HG03095 (cell line): ENCODE data around the gene SUMO2.
"Not testable (repeated sequence)": the region's sequence is repeated elsewhere in the genome, so short reads cannot be mapped to it uniquely, and the experiment has no call there.

ENCODE experiments used
- ATAC-seq: cut with Tn5 transposase; IDR thresholded peaks from one replicate; pipeline ENCODE4 v1.9.1; 2021; ENCODE audit warnings: moderate library complexity; ENCODE audit not compliant: unreplicated experiment

The SUMO2 gene

DNA sequence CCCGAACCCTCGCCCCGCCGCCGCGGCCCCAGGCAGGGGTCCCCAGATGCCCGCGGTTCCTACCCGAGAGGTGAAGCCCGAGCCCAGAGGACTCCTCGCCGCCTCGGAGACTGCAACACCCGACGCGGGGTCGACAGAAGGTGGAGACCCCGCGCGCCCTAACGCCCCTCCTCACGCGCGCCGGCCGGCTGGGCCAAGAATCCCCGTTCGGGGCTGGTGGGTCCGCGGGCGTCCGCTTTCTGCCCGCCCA lies 515 bp downstream of the SUMO2 start:
- ATAC-seq: peak; percentile 19

DNA sequence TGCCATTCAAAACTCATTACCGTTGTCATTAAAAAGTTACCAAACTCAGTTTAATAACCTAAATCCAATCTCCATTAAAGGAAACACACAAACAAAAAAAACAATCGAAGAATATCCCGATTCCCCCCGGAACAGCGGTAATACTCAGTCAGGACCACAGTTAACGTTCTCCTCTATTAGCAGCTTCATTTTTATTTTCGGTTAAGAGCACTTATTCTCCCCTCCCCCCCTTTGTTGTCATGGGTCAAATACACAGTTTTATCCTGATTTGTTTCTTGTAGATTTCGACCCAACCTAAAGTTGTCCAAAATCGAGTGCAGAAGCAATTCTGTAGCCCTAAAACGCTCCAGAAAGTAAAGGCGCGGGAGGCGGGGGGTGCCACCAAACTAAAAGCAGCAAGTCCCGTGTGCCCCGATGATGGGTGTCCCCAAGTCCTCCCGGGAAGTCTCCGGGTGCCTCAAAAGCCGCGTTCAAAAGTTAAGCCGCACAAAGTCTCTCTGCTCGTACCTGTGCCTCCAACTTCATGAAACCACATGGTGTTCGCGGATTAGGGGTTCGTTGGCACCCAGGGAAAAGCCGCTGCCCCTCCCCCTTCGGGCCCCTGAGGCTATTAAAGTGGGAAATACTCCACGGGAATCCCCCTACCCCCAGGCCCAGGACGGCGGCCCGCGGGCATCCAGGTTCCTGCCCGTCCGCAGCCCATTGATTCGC lies 996 bp downstream of the SUMO2 start:
- no peak for ATAC-seq

DNA sequence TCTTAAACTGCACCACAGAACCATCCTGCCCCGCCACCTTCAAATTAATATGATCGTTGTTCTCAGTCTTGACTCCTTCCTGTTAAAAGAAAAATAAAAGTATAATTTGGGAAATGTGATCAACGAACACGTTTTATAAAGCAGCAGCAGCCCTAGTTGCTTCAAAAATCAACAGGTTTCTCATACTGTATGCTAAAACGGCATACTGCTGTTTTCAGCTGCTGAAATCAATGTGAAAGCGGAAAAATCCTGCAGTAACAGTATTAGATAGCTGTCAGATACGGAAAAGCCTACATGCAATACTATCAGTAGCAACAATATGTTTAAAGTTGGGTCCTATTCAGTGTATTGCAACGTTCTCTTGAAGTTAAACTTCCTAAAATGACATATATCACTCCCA lies 1.6 kb downstream of the SUMO2 start:
- ATAC-seq: no peak

DNA sequence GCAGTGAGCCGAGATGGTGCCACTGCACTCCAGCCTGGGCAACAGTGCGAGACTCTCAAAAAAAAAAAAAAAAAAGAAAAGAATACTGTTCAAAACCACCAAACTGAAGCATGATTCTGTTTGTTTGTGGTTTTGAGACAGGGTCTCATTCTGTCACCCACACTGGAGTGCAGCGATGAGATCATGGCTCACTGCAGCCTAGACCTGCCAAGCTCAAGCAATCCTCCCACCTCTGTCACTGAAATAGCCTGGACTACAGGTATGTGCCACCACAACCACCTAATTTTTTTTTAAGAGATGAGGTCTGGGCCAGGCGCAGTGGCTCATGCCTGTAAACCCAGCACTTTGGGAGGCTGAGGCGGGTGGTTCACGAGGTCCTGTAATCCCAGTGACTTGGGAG lies 4.3 kb downstream of the SUMO2 start:
- no peak for ATAC-seq

DNA sequence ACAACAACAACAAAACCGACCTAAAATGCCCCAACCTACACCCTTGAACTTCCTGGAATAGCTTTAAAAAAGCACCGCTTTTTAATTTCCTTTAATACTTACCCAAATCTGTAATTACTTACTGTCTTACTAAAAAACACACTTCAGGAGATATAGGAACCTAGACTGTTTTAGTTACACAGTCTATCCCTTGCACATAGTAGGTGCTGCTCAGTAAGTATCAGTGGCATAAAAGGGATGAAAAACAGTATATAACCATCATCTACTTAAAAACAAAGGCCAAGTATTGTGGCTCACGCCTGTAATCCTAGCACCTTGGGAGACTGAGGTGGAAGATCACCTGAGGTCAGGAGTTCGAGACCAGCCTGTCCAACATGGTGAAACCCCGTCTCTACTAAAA lies 6.1 kb downstream of the SUMO2 start:
- ATAC-seq: no peak

DNA sequence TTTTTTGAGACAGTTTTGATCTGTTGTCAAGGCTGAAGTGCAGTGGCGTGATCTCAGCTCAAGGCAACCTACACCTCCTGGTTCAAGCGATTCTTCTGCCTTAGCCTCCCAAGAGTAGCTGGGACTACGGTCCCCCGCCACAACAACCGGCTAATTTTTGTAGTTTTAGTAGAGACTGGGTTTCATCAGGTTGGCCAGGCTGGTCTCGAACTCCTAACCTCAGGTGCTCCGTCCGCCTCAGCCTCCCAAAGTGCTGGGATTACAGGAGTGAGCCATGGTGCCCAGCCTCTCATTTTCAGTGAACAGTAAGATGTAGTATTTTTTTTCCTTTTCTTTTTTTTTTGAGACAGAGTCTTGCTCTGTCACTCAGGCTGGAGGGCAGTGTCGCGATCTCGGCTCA lies 7.8 kb downstream of the SUMO2 start:
- ATAC-seq: no peak

DNA sequence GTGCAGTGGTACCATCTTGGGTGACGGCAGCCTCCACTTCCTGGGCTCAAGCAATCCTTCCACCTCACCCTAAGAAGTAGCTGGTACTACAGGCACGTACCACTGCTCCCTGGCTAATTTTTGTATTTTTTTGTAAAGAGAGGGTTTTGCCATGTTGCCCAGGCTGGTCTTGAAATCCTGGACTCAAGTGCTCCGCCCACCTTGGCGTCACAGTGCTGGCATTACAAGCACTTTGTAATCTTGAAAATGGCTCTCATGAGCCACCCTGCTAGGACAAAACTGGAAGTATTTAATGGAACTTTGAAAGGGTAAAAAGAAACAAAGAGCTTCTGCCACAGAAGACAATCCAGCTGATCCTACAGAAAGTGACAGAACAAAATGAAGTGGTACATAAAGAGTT lies 9.2 kb downstream of the SUMO2 start:
- no peak for ATAC-seq

DNA sequence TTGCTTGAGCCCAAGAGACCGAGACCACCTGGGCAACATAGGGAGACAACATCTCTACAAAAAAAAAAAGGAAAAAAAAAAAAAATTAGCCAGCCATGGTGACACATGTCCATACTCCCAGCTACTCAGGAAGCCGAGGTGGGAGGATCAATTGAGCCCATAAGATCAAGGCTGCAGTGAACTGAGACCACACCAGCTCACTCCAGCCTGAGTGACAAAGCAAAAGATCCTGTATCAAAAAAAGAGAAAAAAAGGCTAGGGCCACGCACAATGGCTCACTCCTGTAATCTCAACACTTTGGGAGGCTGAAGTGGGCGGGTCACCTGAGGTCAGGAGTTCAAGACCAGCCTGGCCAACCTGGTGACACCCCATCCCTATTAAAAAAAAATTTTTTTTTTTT lies 13.8 kb downstream of the SUMO2 start:
- ATAC-seq: no peak

DNA sequence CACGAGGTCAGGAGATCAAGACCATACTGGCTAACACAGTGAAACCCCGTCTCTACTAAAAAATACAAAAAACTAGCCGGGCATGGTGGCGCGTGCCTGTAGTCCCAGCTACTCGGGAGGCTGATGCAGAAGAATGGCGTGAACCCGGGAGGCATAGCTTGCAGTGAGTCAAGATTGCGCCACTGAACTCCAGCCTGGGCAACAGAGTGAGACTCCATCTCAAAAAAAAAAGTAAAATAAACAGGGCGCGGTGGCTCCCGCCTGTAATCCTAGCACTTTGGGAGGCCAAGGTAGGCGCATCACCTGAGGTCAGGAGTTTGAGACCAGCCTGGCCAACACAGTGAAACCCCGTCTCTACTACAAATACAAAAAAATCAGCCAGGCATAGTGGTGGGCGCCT lies 18.2 kb downstream of the SUMO2 start:
- not testable (repeated sequence) for ATAC-seq

DNA sequence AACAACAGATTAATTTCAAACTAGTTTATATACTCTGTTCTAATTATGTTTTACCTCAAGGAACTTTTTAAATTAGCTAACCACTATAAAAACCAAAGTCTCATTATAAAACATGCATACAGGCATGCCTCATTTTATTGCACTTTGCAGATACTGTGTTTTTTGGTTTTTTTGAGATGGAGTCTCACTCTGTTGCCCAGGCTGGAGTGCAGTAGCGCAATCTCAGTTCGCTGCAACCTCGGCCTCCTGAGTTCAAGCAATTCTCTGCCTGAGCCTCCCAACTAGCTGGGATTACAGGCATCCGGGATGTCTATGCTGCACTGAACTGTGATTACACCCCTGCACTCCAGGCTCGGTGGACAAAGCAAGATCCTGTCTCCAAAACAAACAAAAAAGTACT lies 19.7 kb downstream of the SUMO2 start:
- ATAC-seq: no peak

DNA sequence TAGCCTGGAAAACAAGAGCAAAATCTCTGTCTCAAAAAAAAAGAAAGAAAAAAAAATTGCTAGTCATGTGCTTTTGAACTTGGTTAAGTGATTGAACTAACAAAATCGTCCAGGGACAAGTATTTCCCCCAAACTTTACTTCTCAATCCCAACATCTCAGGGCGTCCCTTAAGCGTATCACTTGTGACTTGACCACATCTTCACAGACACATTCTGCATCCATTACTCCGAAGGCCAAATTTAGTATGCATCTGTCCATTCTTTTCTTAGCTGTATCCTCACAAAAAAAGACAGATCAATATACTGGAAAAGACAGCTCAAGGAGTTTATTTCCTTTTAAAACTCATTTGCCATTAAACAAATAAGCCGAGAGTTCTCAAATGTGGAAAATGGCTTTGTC lies 22.5 kb downstream of the SUMO2 start:
- ATAC-seq: no peak

DNA sequence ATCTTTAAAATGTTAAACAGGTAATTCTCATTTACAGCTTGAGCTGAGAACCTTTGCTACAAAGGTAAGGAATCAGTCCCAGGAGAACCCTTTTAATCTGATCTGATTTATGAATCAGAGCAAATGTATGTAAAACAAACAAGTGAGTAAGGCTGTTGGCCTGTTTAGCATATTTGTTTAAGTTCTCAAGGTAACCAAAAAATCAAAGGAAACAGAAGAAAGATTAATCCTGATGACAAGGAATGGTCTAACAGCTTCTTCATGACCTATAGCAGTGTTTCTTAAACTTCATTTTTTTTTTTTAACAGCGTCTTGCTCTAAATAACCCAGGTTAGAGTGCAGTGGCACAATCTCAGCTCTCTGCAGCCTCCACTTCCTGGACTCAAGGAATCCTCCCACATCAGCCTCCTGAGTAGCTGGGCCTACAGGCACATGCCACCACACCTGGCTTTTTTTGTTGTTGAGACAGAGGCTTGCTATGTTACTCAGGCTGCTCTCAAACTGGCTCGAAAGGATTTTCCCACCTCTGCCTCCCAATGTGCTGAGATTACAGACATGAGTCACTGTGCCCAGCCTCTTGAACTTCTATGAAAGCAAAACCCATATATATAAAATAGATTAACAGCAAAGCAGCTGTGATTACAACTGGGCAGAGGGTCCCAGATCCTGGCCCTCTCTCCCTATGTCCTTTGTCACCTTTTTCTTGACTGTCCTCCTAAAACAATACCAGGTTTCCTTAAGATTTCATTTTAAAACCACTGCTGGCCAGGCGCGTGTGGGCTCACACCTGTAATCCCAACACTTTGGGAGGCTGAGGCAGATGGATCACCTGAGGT lies 23.3 kb downstream of the SUMO2 start:
- no peak for ATAC-seq

DNA sequence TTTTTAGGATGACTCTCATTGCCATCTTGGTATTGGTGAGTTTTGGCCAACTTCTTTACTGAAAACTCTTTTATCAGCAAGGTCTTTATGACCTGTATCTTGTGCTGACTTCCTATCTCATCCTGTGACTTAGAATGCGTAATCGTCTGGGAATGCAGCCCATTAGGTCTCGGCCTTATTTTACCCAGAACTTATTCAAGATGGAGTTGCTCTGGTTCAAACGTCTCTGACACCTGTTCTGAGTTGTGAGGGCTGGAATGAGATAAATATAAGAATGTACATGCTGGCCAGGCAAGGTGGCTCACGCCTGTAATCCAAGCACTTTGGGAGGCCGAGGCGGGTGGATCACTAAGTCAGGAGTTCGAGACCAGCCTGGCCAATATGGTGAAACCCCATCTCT lies 24.3 kb downstream of the SUMO2 start:
- ATAC-seq: not testable (repeated sequence)

DNA sequence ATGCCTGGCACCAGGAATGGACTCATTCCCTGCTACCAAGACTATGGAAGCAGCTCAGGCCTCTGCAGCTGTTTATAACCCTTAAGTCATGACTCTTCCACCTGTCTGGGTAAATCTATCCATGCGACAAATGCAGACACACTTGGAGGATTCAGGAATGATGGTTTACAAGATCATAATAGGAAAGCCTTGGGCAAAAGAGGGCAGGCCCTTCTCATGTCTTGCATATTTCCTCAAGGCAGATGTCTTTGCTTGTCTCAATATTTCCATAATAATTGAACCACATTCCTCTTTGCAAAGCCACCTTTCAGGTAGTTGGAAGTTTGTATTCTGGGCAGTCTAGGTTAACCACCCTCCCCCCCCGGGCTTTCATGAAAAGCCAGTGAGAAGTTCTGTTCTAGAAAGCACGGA lies 27.6 kb downstream of the SUMO2 start:
- ATAC-seq: no peak

DNA sequence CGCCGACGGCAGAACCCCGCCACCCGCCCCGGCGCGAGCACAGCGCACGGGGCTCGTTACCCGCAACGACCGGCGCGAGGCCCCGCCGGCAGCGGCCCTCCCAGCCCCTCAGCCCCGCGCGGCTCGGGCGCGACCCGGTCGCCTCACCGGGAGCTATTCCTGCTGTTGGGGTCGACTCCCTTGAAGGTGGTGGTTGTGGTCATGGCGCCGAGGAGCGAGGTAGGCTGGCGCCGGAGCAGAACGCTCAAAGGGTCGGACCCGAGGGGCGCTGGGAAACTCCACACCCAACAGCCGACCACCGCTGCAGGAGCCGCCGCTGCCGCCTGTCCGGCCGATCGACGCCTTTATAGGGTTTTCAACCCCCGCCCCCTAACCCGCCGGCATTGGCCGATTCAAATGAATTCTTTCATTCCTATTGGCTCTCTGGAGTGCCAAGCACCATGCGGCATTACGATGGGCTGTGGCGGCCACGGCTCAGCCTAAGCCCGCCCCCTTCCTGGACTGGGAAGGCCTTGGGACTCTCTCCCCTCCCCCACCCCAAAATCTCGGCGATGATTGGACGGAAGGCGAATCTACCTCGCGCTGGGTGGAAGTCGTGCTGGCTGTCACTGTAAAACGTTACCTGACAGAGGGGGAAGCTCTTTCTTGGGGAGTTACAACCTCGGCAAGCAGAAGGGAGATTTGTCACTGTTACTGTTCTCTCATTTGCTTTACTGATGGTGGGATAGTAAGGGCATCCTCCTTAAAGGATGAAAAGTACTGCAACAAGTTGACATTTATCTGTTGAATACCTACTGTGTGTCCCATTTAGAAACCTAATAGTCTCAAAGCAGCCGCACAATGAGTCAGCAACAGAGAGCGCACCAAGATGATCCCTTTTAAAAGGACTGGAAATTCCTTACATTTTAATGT lies 28.3 kb downstream of the SUMO2 start, which contains the start of gene JPT1:
TSS of gene JPT1 (minus strand) at position 318 of the 912 bp plus-strand sequence. CDS start at position 203, 115 bp downstream.
- peak; percentile 94 for ATAC-seq

DNA sequence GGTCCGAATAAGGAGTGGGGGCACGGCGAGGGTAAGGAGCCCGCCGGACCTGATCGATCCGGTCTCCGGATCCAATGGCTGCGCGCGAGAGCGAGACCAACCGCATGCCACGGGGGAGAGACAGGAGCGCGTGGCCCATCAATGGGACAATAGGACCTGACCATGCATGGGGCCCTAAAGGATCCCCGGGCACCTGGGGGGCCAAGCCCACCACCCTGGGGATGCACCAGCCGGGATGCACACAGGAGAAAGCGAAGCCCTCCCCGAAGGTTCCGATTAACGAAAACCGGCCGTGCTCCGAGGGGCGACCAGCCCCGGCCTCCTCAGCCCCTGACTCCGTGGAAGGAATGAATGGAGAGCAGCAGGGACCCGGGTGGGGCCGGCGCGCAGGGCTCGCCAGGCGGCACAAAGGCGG lies 29.0 kb downstream of the SUMO2 start:
- peak; percentile 6 for ATAC-seq

DNA sequence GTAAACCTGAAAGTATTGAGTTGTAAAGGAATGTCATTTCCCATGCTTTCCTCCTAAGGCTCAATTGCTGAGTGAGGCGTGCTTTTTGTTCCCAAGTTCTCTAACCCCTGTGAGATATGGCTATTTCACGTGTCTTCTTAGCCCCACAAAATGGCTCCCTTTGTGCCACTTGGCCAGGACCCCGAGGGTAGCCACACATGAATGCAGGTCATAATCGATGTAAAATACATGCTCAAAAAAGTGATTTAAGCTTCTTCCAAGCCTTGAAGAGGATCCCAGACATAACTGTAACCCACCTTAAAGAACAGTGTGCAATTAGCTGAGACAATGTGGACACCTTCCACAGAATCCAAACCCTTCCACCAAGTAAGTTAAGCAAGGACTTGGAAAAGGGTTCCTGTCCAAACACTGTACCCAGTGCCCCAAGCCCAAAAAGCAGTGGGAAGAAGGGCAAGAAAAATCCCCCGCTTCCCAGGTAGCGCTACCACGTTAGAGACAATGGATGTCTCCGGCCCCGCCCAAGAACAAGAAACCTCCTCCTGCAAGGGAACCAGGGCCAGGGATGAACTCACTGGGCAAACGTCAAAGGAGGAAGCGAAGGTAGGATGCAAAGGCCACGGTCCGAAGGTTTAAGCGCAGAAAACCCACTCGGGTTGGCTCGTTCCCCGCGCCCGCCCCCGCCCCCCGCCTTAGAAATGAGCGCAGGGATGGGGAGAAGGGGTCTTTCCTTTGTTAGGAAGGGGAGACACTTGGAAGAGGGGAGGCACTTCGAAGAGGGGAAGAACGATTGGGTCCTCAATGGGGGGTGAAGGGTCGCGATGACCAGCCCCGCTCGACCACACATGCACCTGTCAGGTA lies 29.6 kb downstream of the SUMO2 start:
- no peak for ATAC-seq

DNA sequence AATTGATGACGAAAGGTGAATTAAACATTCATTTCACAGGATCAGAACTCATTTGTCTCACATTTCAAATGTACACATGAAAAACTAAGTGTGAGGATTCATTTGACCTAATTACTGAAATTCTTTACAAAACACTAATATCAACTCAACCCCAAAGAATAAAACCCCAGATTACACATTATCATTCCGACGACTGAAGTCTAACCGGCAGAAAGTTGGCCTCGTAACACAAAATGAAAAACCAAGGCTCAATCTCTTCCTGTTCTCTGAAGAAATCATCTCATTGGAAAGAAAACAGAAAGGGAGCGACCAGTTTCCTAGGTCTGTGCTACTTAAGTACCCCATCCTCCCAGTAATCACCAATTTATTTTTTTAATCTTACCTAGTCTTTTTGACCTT lies 30.2 kb downstream of the SUMO2 start:
- ATAC-seq: no peak

DNA sequence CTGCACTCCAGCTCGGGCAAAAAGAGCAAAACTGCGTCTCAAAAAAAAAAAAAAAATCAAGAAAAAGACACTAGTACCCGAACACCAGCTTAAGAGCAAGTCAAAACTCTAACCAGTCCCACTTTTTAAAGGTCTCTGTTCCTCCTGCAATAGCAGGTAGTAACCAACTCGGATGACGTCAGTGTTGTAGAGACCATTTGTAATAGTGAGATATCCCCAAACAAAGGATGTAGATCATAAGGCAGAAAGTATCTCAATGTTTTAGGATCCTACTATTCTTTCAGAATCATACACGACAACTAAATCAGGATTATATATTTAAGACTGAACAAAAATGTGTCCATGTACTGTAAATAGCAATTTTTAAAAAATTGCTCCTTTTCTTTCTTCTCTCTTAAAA lies 30.8 kb downstream of the SUMO2 start:
- no peak for ATAC-seq

DNA sequence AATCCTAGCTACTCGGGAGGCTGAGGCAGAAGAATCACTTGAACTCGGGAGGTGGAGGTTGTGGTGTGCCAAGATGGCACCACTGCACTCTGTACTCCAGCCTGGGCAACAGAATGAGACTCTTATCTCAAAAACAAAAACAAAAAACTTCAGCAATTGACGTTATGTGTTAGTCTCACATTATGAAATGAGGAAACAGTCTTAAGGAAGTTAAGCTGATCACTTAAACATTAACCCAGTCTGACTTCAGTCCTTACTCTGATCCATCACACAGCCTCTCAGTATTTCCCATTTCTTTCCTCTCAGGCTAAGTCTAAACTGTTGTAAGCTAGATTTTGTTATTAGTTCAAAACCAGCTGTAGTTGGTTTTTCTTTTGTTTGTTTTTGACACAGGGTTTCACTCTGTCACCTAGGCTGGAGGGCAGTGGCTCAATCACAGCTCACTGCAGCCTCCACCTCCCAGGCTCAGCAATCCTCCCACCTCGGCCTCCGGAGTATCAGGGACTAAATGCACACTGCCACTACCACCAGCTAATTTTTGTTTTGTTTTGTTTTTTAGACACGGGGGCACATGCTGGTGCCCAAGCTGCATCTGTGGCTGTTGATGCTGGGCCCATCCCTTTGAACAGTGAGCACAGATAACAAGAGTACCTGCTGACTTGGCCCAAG lies 34.7 kb downstream of the SUMO2 start:
- no peak for ATAC-seq
